Bronchial epithelial cell (primary cell): ENCODE results near the gene COL6A3. TPM values are rescaled to one million over a fixed set of nuclear protein-coding genes. Genes with fewer than 3 reads are reported as not detected.

Experiments
- DNase-seq: peaks from one replicate; pipeline ENCODE4 v3.0.0-alpha.2; 2010; ENCODE audit warnings: low read depth
- FAIRE-seq: peaks from 2 replicates; lab custom pipeline; 2011; peaks lifted over from hg19 to GRCh38; lab: Jason Lieb, UNC
- H3K27me3 ChIP-seq: 2 replicates; pipeline ENCODE4 v1.5.1; 2011; ENCODE audit warnings: low read length; ENCODE audit not compliant: control insufficient read depth, insufficient read depth
- H3K36me3 ChIP-seq: 2 replicates; pipeline ENCODE4 v1.5.1; 2011; ENCODE audit warnings: low read length; ENCODE audit not compliant: control insufficient read depth, insufficient read depth
- H3K4me3 ChIP-seq: 2 replicates; pipeline ENCODE4 v1.5.1; 2011; ENCODE audit warnings: mild to moderate bottlenecking, low read depth, low read length, control low read depth
- CTCF ChIP-seq: IDR thresholded peaks from 2 replicates; pipeline ENCODE4 v1.5.1; 2011; ENCODE audit warnings: mild to moderate bottlenecking, moderate library complexity, low read length, control low read depth, inconsistent platforms; ENCODE audit not compliant: insufficient read depth, severe bottlenecking
- total RNA-seq: library from RNA; depleted of rRNA; stranded (reverse); fragments of >200 nt; gene quantifications from 2 replicates; pipeline ENCODE4 v1.2.1, GENCODE V29; 2014

The COL6A3 gene
- total RNA-seq, 1 donor from 2014 or later, result 16.6 TPM

DNA sequence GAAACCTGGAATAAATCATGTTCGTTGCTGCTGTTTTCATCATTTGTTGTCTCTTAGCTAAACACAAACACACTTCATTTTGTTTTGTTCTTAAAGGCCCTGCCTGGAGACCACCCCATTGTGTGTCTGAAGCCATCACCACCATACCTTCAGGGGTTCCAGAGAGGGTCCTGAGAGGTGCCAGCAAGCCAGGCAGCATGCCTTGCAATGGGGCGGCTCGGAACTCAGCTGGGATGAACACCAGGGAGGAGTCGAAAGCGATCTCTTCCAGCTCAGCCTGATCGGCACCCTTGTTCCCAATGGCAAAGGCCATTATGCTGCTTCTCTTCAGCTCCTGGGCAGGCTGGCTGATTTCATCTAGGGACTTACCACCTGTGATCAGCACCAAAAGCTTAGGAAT lies 33.2 kb downstream of the COL6A3 start:
- no peak for DNase-seq
- Histone ChIP-seq H3K27me3 (peaks cover 10% of the 10 kb centered on the region), H3K36me3 (no peaks in the 10 kb centered on the region), H3K4me3 (no peak overlapping the region)
- FAIRE-seq, result no peak
- no peak for TF ChIP-seq CTCF

GRCh38 chr2:237379636-237380035 lies 34.3 kb downstream of the COL6A3 start:
- no peaks in the 10 kb centered on the region for H3K36me3 ChIP-seq
- no peak for TF ChIP-seq CTCF
- FAIRE-seq, result no peak
- H3K27me3 ChIP-seq, result peaks cover 7% of the 10 kb centered on the region
- H3K4me3 ChIP-seq, result no peak overlapping the region
- DNase-seq, result no peak

DNA sequence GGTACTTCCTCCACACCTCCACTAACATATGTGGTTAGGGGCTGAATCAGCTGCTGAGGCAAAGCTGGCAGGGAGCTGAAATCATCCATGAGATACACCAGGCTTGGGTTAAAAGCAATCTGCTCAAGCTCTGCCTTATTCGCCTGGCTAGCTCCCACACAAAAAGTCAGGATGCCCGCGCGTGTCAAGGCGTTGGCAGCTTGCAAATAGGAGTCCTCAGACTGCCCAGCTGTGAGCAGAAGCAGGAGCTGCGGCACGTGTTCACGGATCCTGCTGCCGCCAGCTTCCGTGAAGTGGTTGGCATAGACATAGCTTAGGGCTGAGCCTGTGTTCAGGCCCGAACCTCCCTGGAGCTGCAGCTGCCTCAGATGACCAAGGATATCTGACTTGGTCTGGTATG lies 35.3 kb downstream of the COL6A3 start:
- FAIRE-seq (peak; percentile 66), DNase-seq (no peak)
- Histone ChIP-seq H3K36me3 (no peaks in the 10 kb centered on the region), H3K4me3 (no peak overlapping the region), H3K27me3 (peaks cover 7% of the 10 kb centered on the region)
- no peak for TF ChIP-seq CTCF

- TF ChIP-seq CTCF, result no peak
- Histone ChIP-seq H3K27me3 (peaks cover 5% of the 10 kb centered on the region), H3K36me3 (no peaks in the 10 kb centered on the region), H3K4me3 (no peak overlapping the region)
- no peak for FAIRE-seq
- DNase-seq, result no peak
These were observed 39.5 kb downstream of the COL6A3 start for GRCh38 chr2:237374284-237375060.

GRCh38 chr2:237371856-237372255 lies 42.1 kb downstream of the COL6A3 start:
- no peak for DNase-seq
- no peaks in the 10 kb centered on the region for H3K36me3 ChIP-seq
- TF ChIP-seq CTCF, result no peak
- H3K4me3 ChIP-seq, result no peak overlapping the region
- FAIRE-seq, result no peak
- peaks cover 1% of the 10 kb centered on the region for H3K27me3 ChIP-seq

GRCh38 chr2:237365671-237366070 lies 48.3 kb downstream of the COL6A3 start:
- DNase-seq (no peak), FAIRE-seq (no peak)
- Histone ChIP-seq H3K27me3 (peaks cover 2% of the 10 kb centered on the region), H3K36me3 (no peaks in the 10 kb centered on the region), H3K4me3 (no peak overlapping the region)
- no peak for TF ChIP-seq CTCF
